Measurements from ENCODE around the gene KSR2. TPM values are rescaled to one million over a fixed set of nuclear protein-coding genes. Genes with fewer than 3 reads are reported as not detected.

Gene KSR2
- total RNA-seq (2022; extraction: Qiagen RNA extraction): 0.55 to 0.76 TPM (median 0.60 TPM) in 5 replicates

GRCh38 chr12:117968826-117969659 is at the start of gene KSR2:
Gene KSR2, minus strand, starts transcription at chr12:117968990. Its CDS starts 735 bp downstream, at chr12:117968255.

GRCh38 chr12:118016424-118017264 is 47.9 kb upstream of the KSR2 start, which contains the start of gene RFC5:
Gene RFC5, plus strand, starts transcription at chr12:118016703. Its CDS starts 125 bp downstream, at chr12:118016828.

Other genes with a start within 250 kb of the KSR2 start
- gene RFC5, start 47.7 kb upstream of the KSR2 start, total RNA-seq (2022; extraction: Qiagen RNA extraction): 35.1 to 43.1 TPM (median 37.3 TPM) in 5 replicates
- 58.4 to 66.0 TPM (median 63.5 TPM) in 5 replicates for gene WSB2, start 92.2 kb upstream of the KSR2 start, total RNA-seq (2022; extraction: Qiagen RNA extraction)
- 15.0 to 18.3 TPM (median 16.2 TPM) in 5 replicates for gene VSIG10, start 135.0 kb upstream of the KSR2 start, total RNA-seq (2022; extraction: Qiagen RNA extraction)
- 231 to 285 TPM (median 281 TPM) in 5 replicates for gene PEBP1, start 167.1 kb upstream of the KSR2 start, total RNA-seq (2022; extraction: Qiagen RNA extraction)

Measured in A549 treated with AZD2906 at 1 μM for 4 hours (cell line).